Epithelial cell of proximal tubule (primary cell): Measurements from ENCODE around the gene GOLGA6L6. TPM values are rescaled to one million over a fixed set of nuclear protein-coding genes. Genes with fewer than 3 reads are reported as not detected.
"Not testable (repeated sequence)": the region's sequence is repeated elsewhere in the genome, so short reads cannot be mapped to it uniquely, and the experiment has no call there.

Experiments
- DNase-seq: peaks from one replicate; pipeline ENCODE4 v3.0.0-alpha.2; 2011; ENCODE audit warnings: low read depth
- H3K4me3 ChIP-seq: 2 replicates; pipeline ENCODE4 v1.5.1; 2011; ENCODE audit warnings: low read depth, mild to moderate bottlenecking, low read length
- total RNA-seq: library from RNA; depleted of rRNA; stranded (reverse); fragments of >200 nt; gene quantifications from 2 replicates; pipeline ENCODE4 v1.2.3, GENCODE V29; 2015

GOLGA6L6 gene
- not detected in 2 replicates for total RNA-seq

GRCh38 chr15:20541700-20542099 lies at the start of gene GOLGA6L6:
Gene GOLGA6L6 (minus strand): TSS chr15:20541800. CDS start chr15:20541709, 91 bp downstream.
- DNase-seq, H3K4me3 ChIP-seq: not testable (repeated sequence)

- DNase-seq, H3K4me3 ChIP-seq: not testable (repeated sequence)
Measured at GRCh38 chr15:20590069-20590468, 48.5 kb upstream of the GOLGA6L6 start.

- H3K4me3 ChIP-seq, DNase-seq: not testable (repeated sequence)
Measured at GRCh38 chr15:20586821-20587220, 45.2 kb upstream of the GOLGA6L6 start.

GRCh38 chr15:20582726-20583115 lies 41.1 kb upstream of the GOLGA6L6 start:
- not testable (repeated sequence) for DNase-seq

GRCh38 chr15:20582109-20582725 lies 40.6 kb upstream of the GOLGA6L6 start:
- DNase-seq, H3K4me3 ChIP-seq: not testable (repeated sequence)

More at GRCh38 chr15:20582726-20583115, 41.1 kb upstream of the GOLGA6L6 start:
- H3K4me3 ChIP-seq: not testable (repeated sequence)

- not testable (repeated sequence) for H3K4me3 ChIP-seq, DNase-seq
Measured at GRCh38 chr15:20581261-20582108, 39.9 kb upstream of the GOLGA6L6 start.

GRCh38 chr15:20579662-20580061 lies 38.1 kb upstream of the GOLGA6L6 start:
- not testable (repeated sequence) for H3K4me3 ChIP-seq, DNase-seq

GRCh38 chr15:20551289-20551688 lies 9.7 kb upstream of the GOLGA6L6 start:
- not testable (repeated sequence) for H3K4me3 ChIP-seq, DNase-seq

- H3K4me3 ChIP-seq: peak overlapping the region; percentile 26
Measured at GRCh38 chr15:20505926-20506658, 35.5 kb downstream of the GOLGA6L6 start.

GRCh38 chr15:20502839-20503238 lies 38.8 kb downstream of the GOLGA6L6 start:
- not testable (repeated sequence) for H3K4me3 ChIP-seq, DNase-seq

More at GRCh38 chr15:20505926-20506658, 35.5 kb downstream of the GOLGA6L6 start:
- DNase-seq: not testable (repeated sequence)

- not testable (repeated sequence) for H3K4me3 ChIP-seq
Measured at GRCh38 chr15:20501512-20502222, 39.9 kb downstream of the GOLGA6L6 start.

GRCh38 chr15:20497781-20498180 lies 43.8 kb downstream of the GOLGA6L6 start:
- not testable (repeated sequence) for DNase-seq, H3K4me3 ChIP-seq

More at GRCh38 chr15:20501512-20502222, 39.9 kb downstream of the GOLGA6L6 start:
- not testable (repeated sequence) for DNase-seq

GRCh38 chr15:20493035-20493434 lies 48.6 kb downstream of the GOLGA6L6 start:
- H3K4me3 ChIP-seq, DNase-seq: not testable (repeated sequence)

GRCh38 chr15:20492598-20492997 lies 49.0 kb downstream of the GOLGA6L6 start:
- not testable (repeated sequence) for DNase-seq, H3K4me3 ChIP-seq

GRCh38 chr15:20489320-20489719 lies 52.3 kb downstream of the GOLGA6L6 start:
- DNase-seq, H3K4me3 ChIP-seq: not testable (repeated sequence)
